Measurements from ENCODE around the gene IGSF21. TPM values are rescaled to one million over a fixed set of nuclear protein-coding genes. Genes with fewer than 3 reads are reported as not detected.

IGSF21 gene
- polyA plus RNA-seq, 1 of the 3 experiments (the other 2 are of a cell fraction): not detected

- TF ChIP-seq, protein P1, sequence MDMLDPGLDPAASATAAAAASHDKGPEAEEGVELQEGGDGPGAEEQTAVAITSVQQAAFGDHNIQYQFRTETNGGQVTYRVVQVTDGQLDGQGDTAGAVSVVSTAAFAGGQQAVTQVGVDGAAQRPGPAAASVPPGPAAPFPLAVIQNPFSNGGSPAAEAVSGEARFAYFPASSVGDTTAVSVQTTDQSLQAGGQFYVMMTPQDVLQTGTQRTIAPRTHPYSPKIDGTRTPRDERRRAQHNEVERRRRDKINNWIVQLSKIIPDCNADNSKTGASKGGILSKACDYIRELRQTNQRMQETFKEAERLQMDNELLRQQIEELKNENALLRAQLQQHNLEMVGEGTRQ (IDR thresholded peaks at IDR 0.05; ENCODE audit: borderline replicate concordance, low read depth, low read length): no peak
- TF ChIP-seq, protein P2, sequence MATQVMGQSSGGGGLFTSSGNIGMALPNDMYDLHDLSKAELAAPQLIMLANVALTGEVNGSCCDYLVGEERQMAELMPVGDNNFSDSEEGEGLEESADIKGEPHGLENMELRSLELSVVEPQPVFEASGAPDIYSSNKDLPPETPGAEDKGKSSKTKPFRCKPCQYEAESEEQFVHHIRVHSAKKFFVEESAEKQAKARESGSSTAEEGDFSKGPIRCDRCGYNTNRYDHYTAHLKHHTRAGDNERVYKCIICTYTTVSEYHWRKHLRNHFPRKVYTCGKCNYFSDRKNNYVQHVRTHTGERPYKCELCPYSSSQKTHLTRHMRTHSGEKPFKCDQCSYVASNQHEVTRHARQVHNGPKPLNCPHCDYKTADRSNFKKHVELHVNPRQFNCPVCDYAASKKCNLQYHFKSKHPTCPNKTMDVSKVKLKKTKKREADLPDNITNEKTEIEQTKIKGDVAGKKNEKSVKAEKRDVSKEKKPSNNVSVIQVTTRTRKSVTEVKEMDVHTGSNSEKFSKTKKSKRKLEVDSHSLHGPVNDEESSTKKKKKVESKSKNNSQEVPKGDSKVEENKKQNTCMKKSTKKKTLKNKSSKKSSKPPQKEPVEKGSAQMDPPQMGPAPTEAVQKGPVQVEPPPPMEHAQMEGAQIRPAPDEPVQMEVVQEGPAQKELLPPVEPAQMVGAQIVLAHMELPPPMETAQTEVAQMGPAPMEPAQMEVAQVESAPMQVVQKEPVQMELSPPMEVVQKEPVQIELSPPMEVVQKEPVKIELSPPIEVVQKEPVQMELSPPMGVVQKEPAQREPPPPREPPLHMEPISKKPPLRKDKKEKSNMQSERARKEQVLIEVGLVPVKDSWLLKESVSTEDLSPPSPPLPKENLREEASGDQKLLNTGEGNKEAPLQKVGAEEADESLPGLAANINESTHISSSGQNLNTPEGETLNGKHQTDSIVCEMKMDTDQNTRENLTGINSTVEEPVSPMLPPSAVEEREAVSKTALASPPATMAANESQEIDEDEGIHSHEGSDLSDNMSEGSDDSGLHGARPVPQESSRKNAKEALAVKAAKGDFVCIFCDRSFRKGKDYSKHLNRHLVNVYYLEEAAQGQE (IDR thresholded peaks at IDR 0.05; ENCODE audit: low read depth, low read length): no peak
- TF ChIP-seq GABPA (IDR thresholded peaks at IDR 0.05; ENCODE audit: low read depth) (no peak), IRF3 (IDR thresholded peaks at IDR 0.05; ENCODE audit: low read depth, low read length) (no peak), RCOR1 (IDR thresholded peaks at IDR 0.05; ENCODE audit: low read length) (no peak)
Observed at GRCh38 chr1:18315449-18315848, 207.9 kb downstream of the IGSF21 start (continued).

- Histone ChIP-seq H3K27ac (ENCODE audit: low read depth in 2 of 2, low read length in 1 of 2) (no peak overlapping the region), H3K9me3 (no peaks in the 10 kb centered on the region), H3K4me3 (ENCODE audit: low read depth in 2 of 2, low read length in 1 of 2) (no peak overlapping the region), H2AFZ (ENCODE audit: low read depth) (no peak overlapping the region), H4K20me1 (ENCODE audit: insufficient read depth) (no peaks in the 10 kb centered on the region), H3K9me2 (no peaks in the 10 kb centered on the region), H3K27me3 (ENCODE audit: insufficient read depth) (no peaks in the 10 kb centered on the region), H3K4me2 (no peak overlapping the region), H3F3A (replicated peaks; ENCODE audit: insufficient read depth) (no peaks in the 10 kb centered on the region), H3K4me1 (ENCODE audit: control insufficient read depth in 1 of 2, insufficient read depth in 2 of 2, low read depth in 1 of 2, low read length in 1 of 2) (peaks cover 0 to 11% of the 10 kb centered on the region in 2 experiments; a peak in 1 of 4 replicates), H3K36me3 (replicated peaks in 1 of 2; ENCODE audit: control insufficient read depth in 1 of 2, insufficient read depth in 2 of 2, low read length in 1 of 2) (no peaks in the 10 kb centered on the region), H3K9ac (no peak overlapping the region), H3K79me2 (ENCODE audit: insufficient read depth) (no peaks in the 10 kb centered on the region)
- 17% methylated on average over 3 of the region's 3 CpGs for WGBS (ENCODE audit: low lambda C conversion rate)
- ChIA-PET POLR2A (no interaction called here), CTCF (interaction anchor here (0.6 to 1.3 kb wide), 3 partner anchors 11 to 265 kb away, joined by 3 to 5 read pairs (median 3); no protein-coding TSS in a partner anchor)
- no peak for DNase-seq
- TF ChIP-seq RXRA (IDR thresholded peaks at IDR 0.05; ENCODE audit: borderline replicate concordance, low read depth) (no peak), FOSL2 (IDR thresholded peaks at IDR 0.05; ENCODE audit: borderline replicate concordance, low read depth) (no peak), MAX (IDR thresholded peaks at IDR 0.05; ENCODE audit: low read depth) (no peak), YY1 (IDR thresholded peaks at IDR 0.05; ENCODE audit: low read depth) (no peak), RAD21 (IDR thresholded peaks at IDR 0.05; ENCODE audit: low read length) (no peak), RCOR1 (IDR thresholded peaks at IDR 0.05; ENCODE audit: low read length) (no peak), TAF1 (IDR thresholded peaks at IDR 0.05; ENCODE audit: borderline replicate concordance, low read depth, low read length) (no peak), PBX3 (IDR thresholded peaks at IDR 0.05) (no peak), CHD2 (IDR thresholded peaks at IDR 0.05; ENCODE audit: low read length, partially characterized antibody) (no peak), IRF3 (IDR thresholded peaks at IDR 0.05; ENCODE audit: low read depth, low read length) (no peak), JUND (IDR thresholded peaks at IDR 0.05) (no peak), EZH2phosphoT487 (IDR thresholded peaks at IDR 0.05; ENCODE audit: borderline replicate concordance, low read depth) (no peak)
- TF ChIP-seq, protein P3, sequence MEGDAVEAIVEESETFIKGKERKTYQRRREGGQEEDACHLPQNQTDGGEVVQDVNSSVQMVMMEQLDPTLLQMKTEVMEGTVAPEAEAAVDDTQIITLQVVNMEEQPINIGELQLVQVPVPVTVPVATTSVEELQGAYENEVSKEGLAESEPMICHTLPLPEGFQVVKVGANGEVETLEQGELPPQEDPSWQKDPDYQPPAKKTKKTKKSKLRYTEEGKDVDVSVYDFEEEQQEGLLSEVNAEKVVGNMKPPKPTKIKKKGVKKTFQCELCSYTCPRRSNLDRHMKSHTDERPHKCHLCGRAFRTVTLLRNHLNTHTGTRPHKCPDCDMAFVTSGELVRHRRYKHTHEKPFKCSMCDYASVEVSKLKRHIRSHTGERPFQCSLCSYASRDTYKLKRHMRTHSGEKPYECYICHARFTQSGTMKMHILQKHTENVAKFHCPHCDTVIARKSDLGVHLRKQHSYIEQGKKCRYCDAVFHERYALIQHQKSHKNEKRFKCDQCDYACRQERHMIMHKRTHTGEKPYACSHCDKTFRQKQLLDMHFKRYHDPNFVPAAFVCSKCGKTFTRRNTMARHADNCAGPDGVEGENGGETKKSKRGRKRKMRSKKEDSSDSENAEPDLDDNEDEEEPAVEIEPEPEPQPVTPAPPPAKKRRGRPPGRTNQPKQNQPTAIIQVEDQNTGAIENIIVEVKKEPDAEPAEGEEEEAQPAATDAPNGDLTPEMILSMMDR (IDR thresholded peaks at IDR 0.05): no peak
- TF ChIP-seq, protein P1 (IDR thresholded peaks at IDR 0.05; ENCODE audit: borderline replicate concordance, low read depth, low read length): no peak
Observed at GRCh38 chr1:18316764-18317163, 209.2 kb downstream of the IGSF21 start.
